Kidney epithelial cell (primary cell): ENCODE results near the gene STIMATE. TPM values are rescaled to one million over a fixed set of nuclear protein-coding genes. Genes with fewer than 3 reads are reported as not detected.

Source experiments
- DNase-seq: peaks from one replicate; pipeline ENCODE4 v3.0.0-alpha.2; 2010; ENCODE audit warnings: low read depth
- H3K27me3 ChIP-seq: 2 replicates; pipeline ENCODE4 v1.6.0; 2011; ENCODE audit warnings: low read length; ENCODE audit not compliant: control insufficient read depth, insufficient read depth
- H3K36me3 ChIP-seq: 2 replicates; pipeline ENCODE4 v1.5.1; 2011; ENCODE audit warnings: low read length; ENCODE audit not compliant: control insufficient read depth, insufficient read depth
- H3K4me3 ChIP-seq: 2 replicates; pipeline ENCODE4 v1.5.1; 2011; ENCODE audit warnings: low read depth, mild to moderate bottlenecking, control low read depth, low read length
- total RNA-seq: library from RNA; depleted of rRNA; stranded (reverse); fragments of >200 nt; gene quantifications from 2 replicates; pipeline ENCODE4 v1.2.3, GENCODE V29; 2015
- TF ChIP-seq, protein P1 (sequence below): IDR thresholded peaks from 2 replicates; pipeline ENCODE4 v1.5.1; 2011; ENCODE audit warnings: mild to moderate bottlenecking, moderate library complexity, low read length, control low read depth, inconsistent platforms; ENCODE audit not compliant: insufficient read depth, poor library complexity, severe bottlenecking

STIMATE gene
- total RNA-seq, 1 donor from 2014 or later, result 15.2 TPM

GRCh38 chr3:52846432-52846965 lies 50.8 kb downstream of the STIMATE start:
- TF ChIP-seq, protein P1, sequence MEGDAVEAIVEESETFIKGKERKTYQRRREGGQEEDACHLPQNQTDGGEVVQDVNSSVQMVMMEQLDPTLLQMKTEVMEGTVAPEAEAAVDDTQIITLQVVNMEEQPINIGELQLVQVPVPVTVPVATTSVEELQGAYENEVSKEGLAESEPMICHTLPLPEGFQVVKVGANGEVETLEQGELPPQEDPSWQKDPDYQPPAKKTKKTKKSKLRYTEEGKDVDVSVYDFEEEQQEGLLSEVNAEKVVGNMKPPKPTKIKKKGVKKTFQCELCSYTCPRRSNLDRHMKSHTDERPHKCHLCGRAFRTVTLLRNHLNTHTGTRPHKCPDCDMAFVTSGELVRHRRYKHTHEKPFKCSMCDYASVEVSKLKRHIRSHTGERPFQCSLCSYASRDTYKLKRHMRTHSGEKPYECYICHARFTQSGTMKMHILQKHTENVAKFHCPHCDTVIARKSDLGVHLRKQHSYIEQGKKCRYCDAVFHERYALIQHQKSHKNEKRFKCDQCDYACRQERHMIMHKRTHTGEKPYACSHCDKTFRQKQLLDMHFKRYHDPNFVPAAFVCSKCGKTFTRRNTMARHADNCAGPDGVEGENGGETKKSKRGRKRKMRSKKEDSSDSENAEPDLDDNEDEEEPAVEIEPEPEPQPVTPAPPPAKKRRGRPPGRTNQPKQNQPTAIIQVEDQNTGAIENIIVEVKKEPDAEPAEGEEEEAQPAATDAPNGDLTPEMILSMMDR, result no peak
- H3K36me3 ChIP-seq, result no peaks in the 10 kb centered on the region
- H3K4me3 ChIP-seq, result no peak overlapping the region
- DNase-seq, result no peak
- no peaks in the 10 kb centered on the region for H3K27me3 ChIP-seq

DNA sequence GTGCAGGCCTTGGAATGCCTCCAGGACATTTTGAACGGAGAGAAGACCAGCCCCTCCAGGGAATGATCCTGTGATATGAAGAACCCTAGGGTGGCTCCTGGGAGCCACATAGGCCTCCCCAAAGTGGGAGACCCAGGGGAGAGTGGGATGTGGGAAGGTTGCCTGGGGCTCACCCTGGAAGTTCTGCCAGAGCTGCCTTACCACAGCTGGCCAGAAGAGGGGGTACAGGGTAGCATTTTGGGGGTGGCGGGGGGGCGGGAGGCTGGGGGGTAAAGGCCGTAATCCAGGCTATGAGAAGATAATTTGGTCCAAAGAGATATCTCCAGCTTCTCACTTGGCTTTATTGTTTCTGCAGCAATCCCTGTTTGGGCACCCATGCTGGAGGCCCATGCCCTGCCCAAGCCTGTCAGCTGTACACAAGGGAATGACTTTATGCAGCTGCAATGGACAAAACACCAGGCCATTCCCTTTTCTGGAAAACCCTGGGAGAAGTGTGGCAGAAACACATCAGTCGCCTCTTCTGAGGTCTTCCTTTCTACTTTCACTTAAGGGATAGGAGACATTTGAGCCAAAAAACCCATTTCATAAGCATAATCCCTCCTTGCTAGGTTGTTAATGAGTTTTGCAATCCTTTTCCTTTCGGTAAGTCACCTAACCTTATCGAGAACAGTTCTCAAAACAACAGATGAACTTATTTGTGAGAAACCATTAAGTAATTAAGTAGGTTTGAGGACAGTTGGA lies 51.5 kb downstream of the STIMATE start:
- TF ChIP-seq, protein P1, result peak; percentile 36

DNA sequence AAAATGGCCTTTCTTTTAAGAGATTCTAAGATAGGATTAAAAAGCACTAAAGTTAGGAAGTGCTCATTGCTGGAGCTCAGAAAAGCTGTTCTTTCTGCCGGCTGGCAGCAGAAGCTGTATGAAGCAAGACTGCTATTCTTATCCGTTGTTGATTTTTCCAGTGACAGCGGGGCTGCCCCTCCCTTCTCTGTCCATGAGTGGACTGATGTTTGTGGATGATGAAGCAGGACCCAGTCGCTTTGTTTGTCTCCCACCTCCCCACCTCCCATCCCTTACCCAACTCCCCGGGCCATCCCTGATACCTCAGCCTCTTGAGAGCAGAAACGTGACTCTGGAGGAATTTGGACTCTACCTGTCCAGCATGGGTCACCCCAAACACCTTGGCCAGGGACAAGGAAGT lies 52.2 kb downstream of the STIMATE start:
- DNase-seq, result no peak
- TF ChIP-seq, protein P1, result no peak
- H3K36me3 ChIP-seq, result no peaks in the 10 kb centered on the region
- no peaks in the 10 kb centered on the region for H3K27me3 ChIP-seq
- H3K4me3 ChIP-seq, result no peak overlapping the region

More for the DNA sequence above, 51.5 kb downstream of the STIMATE start:
- H3K27me3 ChIP-seq, result no peaks in the 10 kb centered on the region
- no peak overlapping the region for H3K4me3 ChIP-seq
- H3K36me3 ChIP-seq, result no peaks in the 10 kb centered on the region
- no peak for DNase-seq

GRCh38 chr3:52844290-52844975 lies 52.9 kb downstream of the STIMATE start:
- Histone ChIP-seq H3K36me3 (no peaks in the 10 kb centered on the region), H3K4me3 (no peak overlapping the region), H3K27me3 (no peaks in the 10 kb centered on the region)
- TF ChIP-seq, protein P1, result no peak
- no peak for DNase-seq

DNA sequence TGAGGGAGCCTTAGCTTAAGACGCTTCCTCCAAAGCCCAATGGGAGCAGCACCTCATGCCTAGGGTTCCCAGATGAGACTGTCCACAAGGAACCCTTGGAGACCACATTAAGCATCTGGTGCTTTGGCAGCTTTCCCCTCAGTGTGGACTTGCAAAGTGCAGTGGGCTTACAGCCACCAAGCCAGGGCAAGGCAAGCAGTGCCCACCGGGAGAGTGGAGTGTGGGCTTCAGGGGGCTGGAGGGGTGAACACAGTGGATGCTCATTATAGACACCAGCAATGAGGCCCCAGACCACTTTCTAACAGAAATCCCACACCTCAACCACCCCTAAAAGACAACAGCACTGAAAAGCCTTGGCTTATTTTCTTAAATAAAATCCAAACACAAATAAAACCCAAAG lies 53.5 kb downstream of the STIMATE start:
- TF ChIP-seq, protein P1, result no peak
- Histone ChIP-seq H3K36me3 (no peaks in the 10 kb centered on the region), H3K4me3 (no peak overlapping the region), H3K27me3 (no peaks in the 10 kb centered on the region)
- DNase-seq, result no peak
